Endometrial microvascular endothelial cells (primary cell): ENCODE data around the gene TMEM131L. TPM values are rescaled to one million over a fixed set of nuclear protein-coding genes. Genes with fewer than 3 reads are reported as not detected.
"Not testable (repeated sequence)": the region's sequence is repeated elsewhere in the genome, so short reads cannot be mapped to it uniquely, and the experiment has no call there.

Experiments used
- in situ Hi-C: cut with HindIII; loops from 2 replicates; pipeline ENCODE4 v1.10.0; 2017; ENCODE audit warnings: low sequenced_read_pairs, low pct_unique_long_range_greater_than_20kb; ENCODE audit errors: inconsistent ontology term
- total RNA-seq: library from RNA; depleted of rRNA; stranded (reverse); fragments of >200 nt; gene quantifications from one replicate; pipeline ENCODE4 v1.2.3, GENCODE V29; 2015; ENCODE audit errors: inconsistent ontology term

The TMEM131L gene
- total RNA-seq, 1 donor from 2014 or later = 21.4 TPM

GRCh38 chr4:153497091-153497531 is 31.0 kb downstream of the TMEM131L start:
- in situ Hi-C loops = no loop called here

- in situ Hi-C loops = no loop called here
Observed at GRCh38 chr4:153497988-153498967, 32.1 kb downstream of the TMEM131L start.

- in situ Hi-C loops = no loop called here
Observed at GRCh38 chr4:153499005-153499404, 32.8 kb downstream of the TMEM131L start.

- in situ Hi-C loops = no loop called here
Observed at GRCh38 chr4:153501578-153501977, 35.4 kb downstream of the TMEM131L start.

GRCh38 chr4:153502584-153502983 is 36.4 kb downstream of the TMEM131L start:
- in situ Hi-C loops = no loop called here

GRCh38 chr4:153506341-153507309 is 40.5 kb downstream of the TMEM131L start:
- in situ Hi-C loops = no loop called here

- in situ Hi-C loops = no loop called here
Observed at GRCh38 chr4:153507310-153508073, 41.3 kb downstream of the TMEM131L start.

- in situ Hi-C loops = not testable (repeated sequence)
Observed at GRCh38 chr4:153509212-153509611, 43.1 kb downstream of the TMEM131L start.

GRCh38 chr4:153509724-153510123 is 43.6 kb downstream of the TMEM131L start:
- in situ Hi-C loops = no loop called here

- in situ Hi-C loops = no loop called here
Observed at GRCh38 chr4:153510252-153511001, 44.3 kb downstream of the TMEM131L start.

GRCh38 chr4:153511104-153511503 is 44.9 kb downstream of the TMEM131L start:
- in situ Hi-C loops = no loop called here

- in situ Hi-C loops = no loop called here
Observed at GRCh38 chr4:153512162-153512852, 46.1 kb downstream of the TMEM131L start.

GRCh38 chr4:153512952-153513500 is 46.9 kb downstream of the TMEM131L start:
- in situ Hi-C loops = no loop called here

GRCh38 chr4:153513596-153513995 is 47.4 kb downstream of the TMEM131L start:
- in situ Hi-C loops = no loop called here

- in situ Hi-C loops = no loop called here
Observed at GRCh38 chr4:153514001-153514526, 47.9 kb downstream of the TMEM131L start.

- in situ Hi-C loops = no loop called here
Observed at GRCh38 chr4:153514688-153515426, 48.7 kb downstream of the TMEM131L start.
